Brain microvascular endothelial cell (primary cell): ENCODE data around the gene DNAJC13.
A peak's percentile ranks its signal among the peaks of the same experiment; 100 is the strongest.

Source experiments
- DNase-seq: peaks from one replicate; pipeline ENCODE4 v3.0.0-alpha.2; 2020
- H3K27ac ChIP-seq: fragments of 250-450 bp; sonication (Bioruptor Pico); 2 replicates; pipeline ENCODE4 v1.5.1; 2020; ENCODE audit warnings: mild to moderate bottlenecking, moderate library complexity
- H3K27me3 ChIP-seq: fragments of 250-450 bp; sonication (Bioruptor Pico); replicated peaks from 2 replicates; pipeline ENCODE4 v1.5.1; 2020; ENCODE audit warnings: mild to moderate bottlenecking
- H3K36me3 ChIP-seq: fragments of 250-450 bp; sonication (Bioruptor Pico); replicated peaks from 2 replicates; pipeline ENCODE4 v1.5.1; 2020; ENCODE audit warnings: mild to moderate bottlenecking
- H3K4me3 ChIP-seq: 2 replicates; pipeline ENCODE4 v1.5.1; 2011; ENCODE audit warnings: low read depth, mild to moderate bottlenecking, control low read depth, low read length, moderate library complexity
- CTCF ChIP-seq: IDR thresholded peaks from 2 replicates; pipeline ENCODE4 v1.5.1; 2011; ENCODE audit warnings: low read depth, mild to moderate bottlenecking, moderate library complexity, low read length, control low read depth, inconsistent platforms; ENCODE audit errors: missing control alignments
- in situ Hi-C: cut with HindIII; loops from 2 replicates; pipeline ENCODE4 v1.10.0; 2017; ENCODE audit warnings: low sequenced_read_pairs, low pct_ligation_motif_present

DNAJC13 gene

GRCh38 chr3:132416161-132416560 lies 1.1 kb upstream of the DNAJC13 start:
- Histone ChIP-seq H3K4me3 (no peak overlapping the region), H3K27ac (no peak overlapping the region), H3K36me3 (no peaks in the 10 kb centered on the region), H3K27me3 (no peaks in the 10 kb centered on the region)
- DNase-seq, result no peak
- in situ Hi-C loops, result no loop called here
- no peak for TF ChIP-seq CTCF

GRCh38 chr3:132417695-132418411 lies 551 bp downstream of the DNAJC13 start:
- Histone ChIP-seq H3K27me3 (no peaks in the 10 kb centered on the region), H3K36me3 (no peaks in the 10 kb centered on the region), H3K27ac (peak overlapping the region; percentile 76), H3K4me3 (peak overlapping the region; percentile 99)
- in situ Hi-C loops, result no loop called here
- no peak for TF ChIP-seq CTCF
- DNase-seq, result peak; percentile 67

- Histone ChIP-seq H3K27ac (peak overlapping the region; percentile 76), H3K36me3 (no peaks in the 10 kb centered on the region), H3K27me3 (no peaks in the 10 kb centered on the region), H3K4me3 (peak overlapping the region; percentile 99)
- in situ Hi-C loops, result no loop called here
- no peak for TF ChIP-seq CTCF
- no peak for DNase-seq
Measured at GRCh38 chr3:132418916-132419315, 1.6 kb downstream of the DNAJC13 start.

GRCh38 chr3:132421832-132422231 lies 4.5 kb downstream of the DNAJC13 start:
- Histone ChIP-seq H3K27me3 (no peaks in the 10 kb centered on the region), H3K36me3 (no peaks in the 10 kb centered on the region), H3K27ac (no peak overlapping the region), H3K4me3 (no peak overlapping the region)
- in situ Hi-C loops, result no loop called here
- TF ChIP-seq CTCF, result no peak
- DNase-seq, result peak; percentile 36

- TF ChIP-seq CTCF, result no peak
- H3K4me3 ChIP-seq, result no peak overlapping the region
- DNase-seq, result no peak
- no peaks in the 10 kb centered on the region for H3K27me3 ChIP-seq
- no peak overlapping the region for H3K27ac ChIP-seq
- no peaks in the 10 kb centered on the region for H3K36me3 ChIP-seq
- in situ Hi-C loops, result no loop called here
Measured at GRCh38 chr3:132422531-132422930, 5.2 kb downstream of the DNAJC13 start.

GRCh38 chr3:132432639-132433038 lies 15.3 kb downstream of the DNAJC13 start:
- in situ Hi-C loops, result no loop called here
- Histone ChIP-seq H3K27ac (peak overlapping the region; percentile 78), H3K27me3 (no peaks in the 10 kb centered on the region), H3K36me3 (no peaks in the 10 kb centered on the region), H3K4me3 (no peak overlapping the region)
- peak; percentile 77 for DNase-seq
- no peak for TF ChIP-seq CTCF
